MCF 10A (cell line): Measurements from ENCODE around the gene KIDINS220. TPM values are rescaled to one million over a fixed set of nuclear protein-coding genes. Genes with fewer than 3 reads are reported as not detected.
A peak's percentile ranks its signal among the peaks of the same experiment; 100 is the strongest.

Experiments
- BruUV-seq: library from RNA; stranded (reverse); fragments of 400-500 nt; replicated peaks from 2 replicates; lab custom pipeline; 2021; lab: Mats Ljungman, UMichigan
- CTCF ChIA-PET: fragments of 300-600 bp; sonication (Branson Sonifier 250); formaldehyde crosslinking; extraction: SDS; loops from one replicate; lab custom pipeline; 2021; ENCODE audit warnings: antibody characterized with exemption, inconsistent platforms; lab: Yijun Ruan, JAX
- POLR2A ChIA-PET: fragments of 300-600, 350-650 bp; sonication (Branson Sonifier 250); formaldehyde crosslinking; extraction: SDS; loops from one replicate; lab custom pipeline; 2020; ENCODE audit warnings: antibody characterized with exemption, inconsistent platforms; lab: Yijun Ruan, JAX
- DNase-seq: peaks from one replicate; pipeline ENCODE4 v3.0.0-alpha.2; 2018; ENCODE audit not compliant: unreplicated experiment
- H3K27ac Mint-ChIP-seq: one replicate; pipeline ENCODE4 v1.8.0; 2022; ENCODE audit warnings: mild to moderate bottlenecking, low read depth, mixed read lengths; ENCODE audit not compliant: unreplicated experiment
- H3K27me3 Mint-ChIP-seq: one replicate; pipeline ENCODE4 v1.8.0; 2022; ENCODE audit warnings: mixed read lengths; ENCODE audit not compliant: insufficient read depth, unreplicated experiment
- H3K36me3 Mint-ChIP-seq: one replicate; pipeline ENCODE4 v1.8.0; 2022; ENCODE audit warnings: mild to moderate bottlenecking, moderate library complexity, mixed read lengths; ENCODE audit not compliant: insufficient read depth, unreplicated experiment
- H3K4me1 Mint-ChIP-seq: one replicate; pipeline ENCODE4 v1.8.0; 2022; ENCODE audit warnings: mixed read lengths; ENCODE audit not compliant: insufficient read depth, unreplicated experiment
- H3K4me3 Mint-ChIP-seq: one replicate; pipeline ENCODE4 v1.8.0; 2022; ENCODE audit warnings: mild to moderate bottlenecking, moderate library complexity, mixed read lengths; ENCODE audit not compliant: unreplicated experiment
- H3K9me3 Mint-ChIP-seq: one replicate; pipeline ENCODE4 v1.8.0; 2022; ENCODE audit warnings: mixed read lengths; ENCODE audit not compliant: unreplicated experiment
- CTCF ChIP-seq: fragments of 200-600 bp; IDR thresholded peaks from one replicate; pipeline ENCODE4 v1.8.0; 2022; ENCODE audit warnings: antibody characterized with exemption, mild to moderate bottlenecking; ENCODE audit not compliant: unreplicated experiment
- intact Hi-C: fragments of 100-400 bp; cut with micrococcal nuclease; formaldehyde crosslinking; loops from 2 replicates; pipeline ENCODE4 v1.14.1; 2022
- total RNA-seq: library from RNA; stranded (reverse); gene quantifications from 2 replicates; pipeline ENCODE4 v1.2.3, GENCODE V29; 2022

The KIDINS220 gene
- total RNA-seq, 1 experiment from 2014 or later = 41.8 TPM

GRCh38 chr2:8867363-8867762 lies 29.9 kb upstream of the KIDINS220 start:
- peaks cover 16% of the 10 kb centered on the region for H3K36me3 Mint-ChIP-seq
- CTCF ChIA-PET = interaction anchor here (0.8 to 10.6 kb wide), 4 partner anchors 13 to 273 kb away, joined by 3 to 137 read pairs (median 4); no protein-coding TSS in a partner anchor
- no TSS peak for BruUV-seq
- H3K4me3 Mint-ChIP-seq = no peak overlapping the region
- no peak for DNase-seq
- intact Hi-C loops = no loop called here
- POLR2A ChIA-PET = interaction anchor here (1.2 kb wide), 1 partner anchor 13 kb away, joined by 5 read pairs; no protein-coding TSS in a partner anchor
- no peaks in the 10 kb centered on the region for H3K4me1 Mint-ChIP-seq
- no peaks in the 10 kb centered on the region for H3K27me3 Mint-ChIP-seq
- TF ChIP-seq CTCF = no peak
- no peaks in the 10 kb centered on the region for H3K9me3 Mint-ChIP-seq
- H3K27ac Mint-ChIP-seq = no peak overlapping the region

DNA sequence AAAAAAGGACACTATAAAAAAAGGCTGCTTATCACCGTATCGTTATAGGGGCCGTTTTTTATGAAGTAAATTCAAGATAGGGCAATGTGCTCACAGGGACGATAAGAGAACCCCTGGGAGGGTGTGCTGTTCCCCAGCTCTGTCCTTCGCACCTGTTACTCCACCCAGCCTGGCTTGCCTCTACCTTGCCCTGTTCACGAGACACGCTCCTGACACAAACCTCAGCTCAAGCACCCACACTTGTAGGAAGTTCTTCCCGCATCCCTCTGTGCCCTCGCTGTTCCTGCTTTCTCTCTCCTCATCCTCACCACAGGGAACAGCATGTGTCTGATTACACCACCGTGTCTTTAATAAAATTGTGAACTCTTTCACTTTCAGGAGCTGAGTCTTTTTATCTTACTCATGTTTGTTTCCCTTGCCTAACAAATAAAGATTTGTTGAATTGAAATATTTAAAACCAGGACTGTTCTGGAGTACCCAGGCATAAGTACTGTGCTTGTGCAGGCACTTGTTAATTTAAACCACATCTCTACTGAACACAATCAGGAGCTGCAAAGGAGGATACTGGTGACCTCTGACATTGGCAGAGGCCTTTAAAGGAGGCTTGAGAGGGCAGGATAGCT lies 26.0 kb upstream of the KIDINS220 start:
- H3K4me1 Mint-ChIP-seq = peaks cover 5% of the 10 kb centered on the region

GRCh38 chr2:8862230-8862629 lies 24.8 kb upstream of the KIDINS220 start:
- no peak overlapping the region for H3K4me3 Mint-ChIP-seq
- ChIA-PET CTCF (interaction anchor here (0.7 to 2.9 kb wide), 2 partner anchors 11 to 16 kb away, joined by 3 to 16 read pairs; no protein-coding TSS in a partner anchor), POLR2A (interaction anchor here (0.8 to 1.1 kb wide), 2 partner anchors 11 to 142 kb away, joined by 3 read pairs; partner anchors contain the start of gene MBOAT2)
- no TSS peak for BruUV-seq
- no peak for TF ChIP-seq CTCF
- no peaks in the 10 kb centered on the region for H3K27me3 Mint-ChIP-seq
- intact Hi-C loops = no loop called here
- no peak for DNase-seq
- peaks cover 5% of the 10 kb centered on the region for H3K4me1 Mint-ChIP-seq
- no peaks in the 10 kb centered on the region for H3K9me3 Mint-ChIP-seq
- peaks cover 21% of the 10 kb centered on the region for H3K36me3 Mint-ChIP-seq
- H3K27ac Mint-ChIP-seq = no peak overlapping the region

More for the DNA sequence above, 26.0 kb upstream of the KIDINS220 start:
- CTCF ChIA-PET = interaction anchor here (0.9 to 2.9 kb wide), 4 partner anchors 9 to 280 kb away, joined by 3 to 16 read pairs (median 6); no protein-coding TSS in a partner anchor
- intact Hi-C loops = no loop called here
- H3K27me3 Mint-ChIP-seq = no peaks in the 10 kb centered on the region
- POLR2A ChIA-PET = no interaction called here
- no peak for DNase-seq
- H3K36me3 Mint-ChIP-seq = peaks cover 18% of the 10 kb centered on the region
- peak overlapping the region; percentile 2 for H3K27ac Mint-ChIP-seq
- no peaks in the 10 kb centered on the region for H3K9me3 Mint-ChIP-seq
- no TSS peak for BruUV-seq
- no peak for TF ChIP-seq CTCF
- no peak overlapping the region for H3K4me3 Mint-ChIP-seq

DNA sequence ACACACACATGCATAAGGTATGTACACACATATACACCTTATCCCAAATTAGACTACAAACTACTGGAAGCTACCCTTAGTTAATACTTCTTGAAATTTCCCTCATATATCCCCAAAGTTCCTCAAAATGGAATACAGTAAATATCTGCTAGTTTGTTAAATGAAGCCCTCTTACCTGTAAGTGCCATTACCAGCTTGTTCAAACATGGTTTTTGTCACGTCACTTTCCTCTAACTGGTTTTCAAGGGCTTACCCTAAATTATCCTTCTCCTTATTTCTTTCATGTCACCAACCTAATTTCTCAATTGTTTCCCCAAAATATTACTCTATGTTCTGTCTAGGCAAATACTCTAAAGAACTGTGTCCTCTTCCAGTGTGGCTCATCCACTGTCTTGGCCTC lies 24.4 kb upstream of the KIDINS220 start:
- DNase-seq = no peak
- intact Hi-C loops = no loop called here
- Mint-ChIP-seq H3K4me3 (no peak overlapping the region), H3K27me3 (no peaks in the 10 kb centered on the region), H3K36me3 (peaks cover 20% of the 10 kb centered on the region), H3K27ac (no peak overlapping the region), H3K9me3 (no peaks in the 10 kb centered on the region), H3K4me1 (peaks cover 5% of the 10 kb centered on the region)
- BruUV-seq = no TSS peak
- ChIA-PET CTCF (interaction anchor here (2.9 kb wide), 1 partner anchor 11 kb away, joined by 16 read pairs; no protein-coding TSS in a partner anchor), POLR2A (interaction anchor here (0.8 to 1.1 kb wide), 2 partner anchors 12 to 142 kb away, joined by 3 read pairs; partner anchors contain the start of gene MBOAT2)
- TF ChIP-seq CTCF = no peak
